Left ventricle myocardium inferior (tissue), 1 donor: ENCODE data around the gene CD46. TPM values are rescaled to one million over a fixed set of nuclear protein-coding genes. Genes with fewer than 3 reads are reported as not detected.

Experiments used
- DNase-seq: peaks from one replicate; pipeline ENCODE4 v3.0.0-alpha.2; 2020
- H3K27ac ChIP-seq: fragments of 200-600 bp; replicated peaks from 2 replicates; pipeline ENCODE4 v1.8.0; 2021
- H3K27me3 ChIP-seq: fragments of 200-600 bp; 2 replicates; pipeline ENCODE4 v1.8.0; 2021; ENCODE audit warnings: low read depth
- H3K36me3 ChIP-seq: fragments of 200-600 bp; 2 replicates; pipeline ENCODE4 v1.8.0; 2021
- H3K4me1 ChIP-seq: fragments of 200-600 bp; 2 replicates; pipeline ENCODE4 v1.8.0; 2021
- H3K4me3 ChIP-seq: fragments of 200-600 bp; 2 replicates; pipeline ENCODE4 v1.8.0; 2021; ENCODE audit warnings: mild to moderate bottlenecking, moderate library complexity
- H3K9me3 ChIP-seq: fragments of 200-600 bp; replicated peaks from 2 replicates; pipeline ENCODE4 v1.8.0; 2021
- intact Hi-C: fragments of 100-400 bp; cut with micrococcal nuclease; formaldehyde crosslinking; loops from one replicate; pipeline ENCODE4 v1.11.0; 2022
- total RNA-seq: library from RNA; stranded (reverse); fragmentation: NEBNext Ultra II Directional; extraction: Animal tissue kit (Norgen Biotek cat#: 25700); gene quantifications from one replicate; pipeline ENCODE4 v1.2.1, GENCODE V29; 2021
- TF ChIP-seq, protein P1 (sequence below): fragments of 200-600 bp; IDR thresholded peaks from 2 replicates; pipeline ENCODE4 v1.8.0; 2021; ENCODE audit warnings: antibody characterized with exemption, mild to moderate bottlenecking, borderline replicate concordance
- donor health status: DM: no; HTN: yes; CAD: no; lungs with severe emphysema.

CD46 gene
- total RNA-seq, 1 donor from 2014 or later: 105 TPM

DNA sequence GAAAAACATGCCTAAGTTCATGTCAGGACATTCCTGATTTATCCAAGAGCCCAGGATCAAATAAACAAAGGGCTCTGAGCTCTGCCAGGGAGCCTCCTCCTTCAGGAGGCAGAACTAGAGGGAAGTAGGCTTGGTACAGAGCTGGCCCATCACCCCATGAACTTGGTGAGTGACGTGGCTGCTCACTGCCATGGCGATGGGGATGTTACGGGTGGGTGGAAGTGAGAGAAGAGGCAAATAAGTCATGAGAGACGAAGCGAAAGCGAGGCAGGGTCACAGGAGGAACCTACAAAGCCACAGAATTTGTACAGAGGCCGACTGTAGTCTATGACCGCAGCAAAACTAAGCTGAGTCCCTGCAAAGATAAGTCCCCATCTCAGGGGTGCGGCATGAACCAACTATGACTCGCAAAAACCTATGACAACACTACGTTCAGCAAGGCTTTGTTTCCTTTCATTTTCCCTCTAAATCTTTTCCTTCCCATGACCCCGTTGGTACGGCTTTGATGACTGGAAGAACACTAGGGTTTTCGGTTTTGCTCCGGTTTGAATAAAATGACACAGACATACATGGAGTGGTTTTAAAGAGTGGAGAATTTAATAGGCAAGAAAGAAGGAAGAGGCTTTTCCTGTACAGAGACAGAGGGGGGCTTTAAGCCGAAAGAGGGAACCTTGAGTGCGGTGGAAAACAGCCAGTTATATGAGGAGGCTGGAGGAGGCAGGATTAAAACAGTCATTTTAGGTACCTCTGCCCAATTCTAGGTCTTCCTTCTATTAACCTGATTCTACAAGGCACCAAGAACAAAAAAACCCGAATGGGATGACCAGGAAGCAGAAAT lies 74.1 kb downstream of the CD46 start:
- TF ChIP-seq, protein P1, sequence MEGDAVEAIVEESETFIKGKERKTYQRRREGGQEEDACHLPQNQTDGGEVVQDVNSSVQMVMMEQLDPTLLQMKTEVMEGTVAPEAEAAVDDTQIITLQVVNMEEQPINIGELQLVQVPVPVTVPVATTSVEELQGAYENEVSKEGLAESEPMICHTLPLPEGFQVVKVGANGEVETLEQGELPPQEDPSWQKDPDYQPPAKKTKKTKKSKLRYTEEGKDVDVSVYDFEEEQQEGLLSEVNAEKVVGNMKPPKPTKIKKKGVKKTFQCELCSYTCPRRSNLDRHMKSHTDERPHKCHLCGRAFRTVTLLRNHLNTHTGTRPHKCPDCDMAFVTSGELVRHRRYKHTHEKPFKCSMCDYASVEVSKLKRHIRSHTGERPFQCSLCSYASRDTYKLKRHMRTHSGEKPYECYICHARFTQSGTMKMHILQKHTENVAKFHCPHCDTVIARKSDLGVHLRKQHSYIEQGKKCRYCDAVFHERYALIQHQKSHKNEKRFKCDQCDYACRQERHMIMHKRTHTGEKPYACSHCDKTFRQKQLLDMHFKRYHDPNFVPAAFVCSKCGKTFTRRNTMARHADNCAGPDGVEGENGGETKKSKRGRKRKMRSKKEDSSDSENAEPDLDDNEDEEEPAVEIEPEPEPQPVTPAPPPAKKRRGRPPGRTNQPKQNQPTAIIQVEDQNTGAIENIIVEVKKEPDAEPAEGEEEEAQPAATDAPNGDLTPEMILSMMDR: no peak
- H3K36me3 ChIP-seq: peaks cover 12% of the 10 kb centered on the region
- intact Hi-C loops: loop anchor here (5.0 kb wide), 1 partner anchor 41 kb away; no protein-coding TSS in a partner anchor
- H3K27ac ChIP-seq: peak overlapping the region; percentile 97
- no peaks in the 10 kb centered on the region for H3K9me3 ChIP-seq
- peak overlapping the region; percentile 78 for H3K4me3 ChIP-seq
- peak; percentile 69 for DNase-seq
- no peaks in the 10 kb centered on the region for H3K27me3 ChIP-seq
- H3K4me1 ChIP-seq: peaks cover 98% of the 10 kb centered on the region

DNA sequence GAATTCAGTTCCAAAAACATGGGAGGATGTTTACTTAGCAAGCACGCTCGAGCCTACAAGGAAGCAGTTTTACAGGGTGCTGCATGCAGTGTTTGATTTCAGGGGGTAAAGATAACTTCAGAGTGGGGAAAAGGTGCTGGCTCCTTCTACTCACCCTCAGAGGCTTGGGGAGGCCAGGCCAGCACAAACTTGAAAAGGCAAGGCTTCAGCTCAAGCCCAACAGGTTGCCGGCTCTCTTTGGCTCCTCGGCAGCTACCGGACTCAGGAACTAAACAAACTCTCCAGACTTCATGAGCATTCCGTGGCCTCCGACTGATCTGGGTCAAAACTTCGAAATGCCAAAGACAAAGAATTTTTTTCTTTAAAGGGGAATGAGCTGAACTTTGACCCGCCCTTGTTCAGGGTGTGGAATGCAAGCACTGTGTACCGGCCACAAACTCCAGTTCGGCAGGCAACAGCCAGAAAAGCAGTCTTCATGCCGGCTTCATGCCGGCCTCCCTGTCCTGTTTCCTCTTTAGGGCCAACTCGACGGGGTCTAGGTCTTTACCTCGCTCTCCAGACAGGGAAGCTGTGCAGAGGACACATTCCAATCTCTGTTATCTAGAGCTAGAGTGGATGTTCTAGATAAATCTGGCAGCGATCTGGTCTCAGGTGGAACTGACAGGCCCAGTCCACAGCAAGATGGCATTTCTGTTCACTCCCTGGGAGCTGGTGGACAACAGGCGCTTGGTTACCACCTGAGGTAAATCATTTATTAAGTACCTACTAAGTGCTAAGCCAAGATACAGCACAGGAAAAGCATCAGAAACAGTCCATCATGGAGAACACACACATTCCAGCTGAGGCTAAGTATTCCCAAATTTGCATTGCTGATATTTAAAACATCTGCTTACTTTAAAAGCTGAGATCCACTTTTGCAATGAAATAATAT lies 75.0 kb downstream of the CD46 start:
- H3K4me3 ChIP-seq: peak overlapping the region; percentile 78
- no peaks in the 10 kb centered on the region for H3K9me3 ChIP-seq
- TF ChIP-seq, protein P1: no peak
- no peak for DNase-seq
- peaks cover 98% of the 10 kb centered on the region for H3K4me1 ChIP-seq
- peaks cover 3% of the 10 kb centered on the region for H3K36me3 ChIP-seq
- no peaks in the 10 kb centered on the region for H3K27me3 ChIP-seq
- intact Hi-C loops: loop anchor here (5.0 kb wide), 1 partner anchor 40 kb away; no protein-coding TSS in a partner anchor
- H3K27ac ChIP-seq: peak overlapping the region; percentile 97

GRCh38 chr1:207827488-207827830 lies 75.6 kb downstream of the CD46 start:
- H3K36me3 ChIP-seq: no peaks in the 10 kb centered on the region
- intact Hi-C loops: loop anchor here (5.0 kb wide), 1 partner anchor 40 kb away; no protein-coding TSS in a partner anchor
- H3K27me3 ChIP-seq: no peaks in the 10 kb centered on the region
- DNase-seq: no peak
- H3K4me3 ChIP-seq: peak overlapping the region; percentile 78
- no peaks in the 10 kb centered on the region for H3K9me3 ChIP-seq
- peak overlapping the region; percentile 97 for H3K27ac ChIP-seq
- TF ChIP-seq, protein P1: no peak
- peaks cover 98% of the 10 kb centered on the region for H3K4me1 ChIP-seq

- Histone ChIP-seq H3K9me3 (no peaks in the 10 kb centered on the region), H3K27me3 (no peaks in the 10 kb centered on the region), H3K27ac (peak overlapping the region; percentile 97), H3K4me1 (peaks cover 98% of the 10 kb centered on the region), H3K36me3 (no peaks in the 10 kb centered on the region), H3K4me3 (no peak overlapping the region)
- intact Hi-C loops: loop anchor here (5.0 kb wide), 1 partner anchor 39 kb away; no protein-coding TSS in a partner anchor
- TF ChIP-seq, protein P1: no peak
- no peak for DNase-seq
Measured at GRCh38 chr1:207828046-207828445, 76.2 kb downstream of the CD46 start.

DNA sequence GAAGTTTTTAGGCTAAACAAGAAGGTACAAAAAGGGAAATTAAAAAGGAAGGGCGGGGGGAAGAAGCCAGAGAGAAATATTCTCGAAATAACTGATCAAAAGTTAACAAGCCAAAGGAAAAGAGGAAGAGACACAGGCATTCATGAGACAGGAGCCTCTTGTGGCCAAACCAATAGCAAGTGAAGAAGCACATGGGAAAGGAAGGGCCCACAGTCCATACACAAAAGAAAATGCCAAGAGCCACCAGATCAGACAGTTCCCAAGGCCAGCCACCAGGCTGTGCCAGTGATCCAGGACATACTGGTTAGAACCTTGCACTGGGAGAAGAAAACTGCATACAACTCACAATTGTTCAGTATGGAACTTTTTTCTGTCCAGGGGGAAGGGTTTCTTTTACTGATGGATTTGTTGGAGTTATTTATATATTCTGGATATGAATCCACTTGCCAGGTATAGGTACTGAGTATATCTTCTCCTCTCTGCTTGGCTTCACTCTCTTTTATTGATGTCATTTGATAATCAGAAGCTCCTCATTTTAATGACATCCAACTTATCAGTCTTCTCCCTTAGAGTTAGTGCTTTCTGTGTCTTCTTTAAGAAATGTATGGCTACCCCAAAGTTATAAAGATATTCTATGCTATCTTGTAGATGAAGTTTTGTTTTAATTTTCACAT lies 76.8 kb downstream of the CD46 start:
- H3K4me1 ChIP-seq: peaks cover 98% of the 10 kb centered on the region

More for the DNA sequence above, 76.8 kb downstream of the CD46 start:
- peak overlapping the region; percentile 97 for H3K27ac ChIP-seq
- H3K36me3 ChIP-seq: no peaks in the 10 kb centered on the region
- TF ChIP-seq, protein P1: peak; percentile 94
- no peaks in the 10 kb centered on the region for H3K9me3 ChIP-seq
- no peak overlapping the region for H3K4me3 ChIP-seq
- peak; percentile 78 for DNase-seq
- intact Hi-C loops: loop anchor here (5.0 kb wide), 1 partner anchor 39 kb away; no protein-coding TSS in a partner anchor
- H3K27me3 ChIP-seq: no peaks in the 10 kb centered on the region
